Tibial nerve (tissue), 4 donors: ENCODE data around the gene NPHP4. TPM values are rescaled to one million over a fixed set of nuclear protein-coding genes. Genes with fewer than 3 reads are reported as not detected.
"Not testable (repeated sequence)": the region's sequence is repeated elsewhere in the genome, so short reads cannot be mapped to it uniquely, and the experiment has no call there.

ENCODE experiments used
- DNase-seq, 2 donors: peaks; one replicate each; pipeline ENCODE4 v3.0.0-alpha.2; 2019; ENCODE audit warnings: low spot score in 2 of 2
- H3K27ac ChIP-seq, 4 donors: fragments of 200-600 bp; sonication (generic) in 3 of 4; one replicate each; pipeline ENCODE4 v1.5.1; 2017 to 2019; ENCODE audit warnings: mild to moderate bottlenecking in 1 of 4
- H3K27me3 ChIP-seq, 2 donors: fragments of 200-600 bp; sonication (generic) in 1 of 2; one replicate each; pipeline versions ENCODE4 v1.5.1 to v1.6.0; 2017 to 2019
- H3K36me3 ChIP-seq, 3 donors: fragments of 200-600 bp; sonication (generic); one replicate each; pipeline ENCODE4 v1.5.1; 2018 to 2019
- H3K4me1 ChIP-seq, 4 donors: fragments of 200-600 bp; sonication (generic) in 3 of 4; one replicate each; pipeline ENCODE4 v1.5.1; 2017 to 2019
- H3K4me3 ChIP-seq, 4 donors: fragments of 200-600 bp; sonication (generic) in 3 of 4; one replicate each; pipeline ENCODE4 v1.5.1; 2017 to 2019; ENCODE audit warnings: mild to moderate bottlenecking in 1 of 4, moderate library complexity in 1 of 4
- H3K9me3 ChIP-seq, 4 donors: fragments of 200-600 bp; sonication (generic) in 3 of 4; one replicate each; pipeline ENCODE4 v1.5.1; 2017 to 2019
- CTCF ChIP-seq, 5 experiments: fragments of 200-600 bp in 3 of 5; fragments of 450-650 bp in 2 of 5; sonication (generic) in 3 of 5; IDR thresholded peaks; one replicate each; pipeline ENCODE4 v1.5.1; 2016 to 2019; ENCODE audit warnings: antibody characterized with exemption in 5 of 5, mild to moderate bottlenecking in 3 of 5, moderate library complexity in 2 of 5
- EP300 ChIP-seq, 2 donors: sonication (generic); formaldehyde crosslinking; IDR thresholded peaks; one replicate each; pipeline ENCODE4 v1.6.1; 2017; ENCODE audit warnings: antibody characterized with exemption in 2 of 2, mild to moderate bottlenecking in 1 of 2
- POLR2A ChIP-seq, 2 donors: fragments of 450-650 bp; IDR thresholded peaks; one replicate each; pipeline ENCODE4 v1.6.1; 2017; ENCODE audit warnings: antibody characterized with exemption in 2 of 2, mild to moderate bottlenecking in 2 of 2, moderate library complexity in 2 of 2
- WGBS, 2 donors: methylation state at CpG; one replicate each; pipeline ENCODE4 v1.1.5; 2018; 5-methylcytosine and 5-hydroxymethylcytosine counted together
- total RNA-seq, 4 donors: library from RNA; depleted of rRNA; stranded (reverse); fragments of >200 nt; gene quantifications; one replicate each; pipeline ENCODE4 v1.1.0, GENCODE V29; 2016

NPHP4 gene
- total RNA-seq, 4 donors from 2014 or later = 14.7 to 34.5 (median 28.0) TPM

GRCh38 chr1:5857508-5858090, 134.6 kb downstream of the NPHP4 start:
- TF ChIP-seq EP300 (IDR thresholded peaks at IDR 0.05) (no peak), POLR2A (IDR thresholded peaks at IDR 0.05) (no peak), CTCF (IDR thresholded peaks at IDR 0.05) (no peak)
- Histone ChIP-seq H3K27me3 (no peaks in the 10 kb centered on the region), H3K9me3 (no peaks in the 10 kb centered on the region), H3K4me1 (no peaks in the 10 kb centered on the region), H3K4me3 (no peak overlapping the region), H3K36me3 (peaks cover 0 to 55% (median 0%) of the 10 kb centered on the region in 3 donors), H3K27ac (no peak overlapping the region)
- DNase-seq = no peak
- WGBS, 2 donors = 53 to 61% methylated on average over 15 to 16 of the region's 16 CpGs

DNA sequence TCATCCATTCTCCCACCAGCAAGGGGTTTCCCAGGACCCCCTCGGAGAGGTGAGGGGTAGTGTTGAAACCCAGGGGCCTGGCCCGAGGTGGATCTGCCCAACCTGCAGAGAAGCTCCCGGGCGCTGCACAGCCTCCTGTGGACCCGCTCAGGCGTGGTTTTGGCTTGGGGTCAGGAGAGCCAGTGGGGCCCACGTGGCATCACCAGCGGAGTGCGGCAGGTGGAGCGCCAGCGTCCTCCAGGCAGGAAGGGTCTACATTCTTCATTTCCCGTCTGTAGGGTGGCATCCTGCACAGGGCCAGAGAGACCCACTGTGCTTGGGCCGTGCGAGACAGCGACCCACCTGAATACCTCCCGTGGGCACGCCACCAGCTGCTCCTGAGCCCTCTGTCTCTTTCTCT, 135.2 kb downstream of the NPHP4 start:
- no peak overlapping the region for H3K4me3 ChIP-seq
- H3K27me3 ChIP-seq = no peaks in the 10 kb centered on the region
- H3K4me1 ChIP-seq = no peaks in the 10 kb centered on the region
- WGBS, 2 donors = 92 to 96% methylated on average over 9 to 17 of the region's 17 CpGs
- no peaks in the 10 kb centered on the region for H3K9me3 ChIP-seq
- H3K36me3 ChIP-seq = peaks cover 0 to 49% (median 0%) of the 10 kb centered on the region in 3 donors
- H3K27ac ChIP-seq = no peak overlapping the region
- no peak for DNase-seq
- TF ChIP-seq POLR2A (IDR thresholded peaks at IDR 0.05) = no peak
- TF ChIP-seq CTCF (IDR thresholded peaks at IDR 0.05) = no peak
- no peak for TF ChIP-seq EP300 (IDR thresholded peaks at IDR 0.05)

GRCh38 chr1:5856246-5856815, 135.9 kb downstream of the NPHP4 start:
- H3K9me3 ChIP-seq = no peaks in the 10 kb centered on the region
- TF ChIP-seq POLR2A (IDR thresholded peaks at IDR 0.05) (no peak), EP300 (IDR thresholded peaks at IDR 0.05) (no peak), CTCF (IDR thresholded peaks at IDR 0.05) (no peak)

DNA sequence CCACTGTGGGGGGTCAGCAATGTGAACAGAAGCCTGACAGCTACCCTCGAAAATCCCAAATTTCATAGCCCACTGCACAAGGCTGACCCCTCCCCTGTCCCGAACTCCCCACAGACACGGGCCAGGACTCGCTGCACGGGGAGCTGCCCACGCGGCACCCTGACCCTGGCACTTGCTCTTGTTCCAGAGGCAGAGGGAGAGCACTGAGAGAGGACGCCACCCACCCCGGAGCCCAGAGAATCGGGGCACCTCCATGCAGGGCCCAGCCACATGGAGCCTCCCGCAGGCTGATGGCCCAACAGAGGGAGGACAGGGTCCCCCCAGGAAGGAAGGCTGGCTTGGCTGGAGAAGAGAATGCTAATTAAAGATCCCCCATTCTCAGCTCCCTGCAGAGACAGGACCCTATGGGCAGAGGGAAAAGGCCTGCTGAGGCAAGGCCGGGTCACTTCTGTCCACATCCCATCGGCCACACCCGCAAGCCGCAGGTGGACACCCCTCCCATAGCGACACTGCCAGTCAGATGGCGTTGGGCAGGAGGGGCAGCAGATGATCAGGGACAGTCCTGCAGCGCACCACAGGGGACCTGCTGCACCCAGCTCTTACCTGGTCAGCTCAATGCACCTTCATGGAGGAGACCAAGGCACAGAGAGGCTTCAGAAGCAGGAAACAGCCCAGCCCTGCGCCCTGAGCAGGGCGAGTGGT, 136.9 kb downstream of the NPHP4 start:
- H3K9me3 ChIP-seq = no peaks in the 10 kb centered on the region
- H3K36me3 ChIP-seq = peaks cover 0 to 34% (median 0%) of the 10 kb centered on the region in 3 donors
- no peaks in the 10 kb centered on the region for H3K27me3 ChIP-seq
- WGBS, 2 donors = 83 to 89% methylated on average over 10 to 14 of the region's 20 CpGs
- TF ChIP-seq CTCF (IDR thresholded peaks at IDR 0.05) (no peak), POLR2A (IDR thresholded peaks at IDR 0.05) (no peak), EP300 (IDR thresholded peaks at IDR 0.05) (no peak)
- DNase-seq = no peak
- H3K4me1 ChIP-seq = no peaks in the 10 kb centered on the region
- H3K27ac ChIP-seq = no peak overlapping the region
- H3K4me3 ChIP-seq = no peak overlapping the region

More at GRCh38 chr1:5856246-5856815, 135.9 kb downstream of the NPHP4 start:
- WGBS, 2 donors = 75 to 77% methylated on average over 15 to 16 of the region's 16 CpGs
- Histone ChIP-seq H3K4me3 (no peak overlapping the region), H3K27me3 (no peaks in the 10 kb centered on the region), H3K27ac (no peak overlapping the region), H3K36me3 (peaks cover 0 to 43% (median 0%) of the 10 kb centered on the region in 3 donors), H3K4me1 (no peaks in the 10 kb centered on the region)
- DNase-seq = no peak

- peaks cover 0 to 28% (median 0%) of the 10 kb centered on the region in 3 donors for H3K36me3 ChIP-seq
- no peak for TF ChIP-seq CTCF (IDR thresholded peaks at IDR 0.05)
- no peak for TF ChIP-seq POLR2A (IDR thresholded peaks at IDR 0.05)
- TF ChIP-seq EP300 (IDR thresholded peaks at IDR 0.05) = no peak
- no peaks in the 10 kb centered on the region for H3K4me1 ChIP-seq
- no peak for DNase-seq
- no peaks in the 10 kb centered on the region for H3K27me3 ChIP-seq
- WGBS, 2 donors = 93 to 95% methylated on average over 3 of the region's 3 CpGs
- no peak overlapping the region for H3K27ac ChIP-seq
- H3K4me3 ChIP-seq = no peak overlapping the region
- no peaks in the 10 kb centered on the region for H3K9me3 ChIP-seq
Observed at GRCh38 chr1:5854754-5855153, 137.5 kb downstream of the NPHP4 start.

GRCh38 chr1:5853858-5854257, 138.4 kb downstream of the NPHP4 start:
- peaks cover 0 to 19% (median 0%) of the 10 kb centered on the region in 3 donors for H3K36me3 ChIP-seq
- H3K9me3 ChIP-seq, H3K27me3 ChIP-seq, H3K4me1 ChIP-seq, H3K4me3 ChIP-seq, DNase-seq, H3K27ac ChIP-seq: not testable (repeated sequence)
- WGBS, 2 donors = 66 to 81% methylated on average over 5 of the region's 5 CpGs
